Amniotic stem cell (primary cell): ENCODE measurements around the gene MTCL1.

Source experiments
- DNase-seq: peaks from one replicate; lab custom pipeline; 2025; lab: John Stamatoyannopoulos, UW

Gene MTCL1

GRCh38 chr18:8793445-8794155, 88.2 kb downstream of the MTCL1 start:
- no peak for DNase-seq

DNA sequence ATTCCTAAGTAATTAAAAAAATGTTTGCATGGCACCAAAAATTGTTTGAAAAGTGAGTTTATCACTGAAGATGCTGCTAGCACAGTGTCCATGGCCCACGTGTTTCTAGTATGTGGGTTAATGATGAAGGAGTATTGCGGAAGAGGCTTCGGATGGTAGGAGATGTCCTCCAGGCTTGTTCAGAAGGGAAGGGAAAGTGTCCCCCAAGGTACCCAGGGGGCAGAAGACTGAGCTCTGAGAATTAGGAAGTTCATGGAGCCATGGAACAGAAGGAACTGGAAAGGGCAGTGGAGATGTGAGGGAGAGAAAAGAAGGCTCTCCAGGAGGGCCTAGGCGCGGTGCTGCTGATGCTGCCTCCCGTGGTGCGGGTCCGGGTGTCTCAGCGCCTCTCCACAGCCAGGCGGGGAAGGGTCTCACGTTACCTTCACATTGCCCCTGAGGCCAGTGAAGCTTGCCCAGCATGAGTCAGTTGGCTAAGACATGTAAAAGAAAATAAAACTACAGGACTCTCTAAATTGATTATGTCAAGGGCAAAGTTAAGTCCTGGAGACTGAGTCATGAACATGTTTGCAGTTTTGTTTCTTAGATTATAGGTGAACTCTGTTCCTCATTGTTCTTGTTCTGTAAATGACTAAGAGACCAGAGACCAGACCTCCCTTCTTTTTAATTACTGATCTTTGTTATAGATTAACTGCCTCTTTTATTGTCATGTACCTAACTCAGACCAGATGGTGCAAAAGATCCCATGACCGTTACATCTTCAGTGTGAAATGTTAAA, 89.0 kb downstream of the MTCL1 start:
- DNase-seq: peak; percentile 62

GRCh38 chr18:8794934-8795280, 89.6 kb downstream of the MTCL1 start:
- DNase-seq: no peak

DNA sequence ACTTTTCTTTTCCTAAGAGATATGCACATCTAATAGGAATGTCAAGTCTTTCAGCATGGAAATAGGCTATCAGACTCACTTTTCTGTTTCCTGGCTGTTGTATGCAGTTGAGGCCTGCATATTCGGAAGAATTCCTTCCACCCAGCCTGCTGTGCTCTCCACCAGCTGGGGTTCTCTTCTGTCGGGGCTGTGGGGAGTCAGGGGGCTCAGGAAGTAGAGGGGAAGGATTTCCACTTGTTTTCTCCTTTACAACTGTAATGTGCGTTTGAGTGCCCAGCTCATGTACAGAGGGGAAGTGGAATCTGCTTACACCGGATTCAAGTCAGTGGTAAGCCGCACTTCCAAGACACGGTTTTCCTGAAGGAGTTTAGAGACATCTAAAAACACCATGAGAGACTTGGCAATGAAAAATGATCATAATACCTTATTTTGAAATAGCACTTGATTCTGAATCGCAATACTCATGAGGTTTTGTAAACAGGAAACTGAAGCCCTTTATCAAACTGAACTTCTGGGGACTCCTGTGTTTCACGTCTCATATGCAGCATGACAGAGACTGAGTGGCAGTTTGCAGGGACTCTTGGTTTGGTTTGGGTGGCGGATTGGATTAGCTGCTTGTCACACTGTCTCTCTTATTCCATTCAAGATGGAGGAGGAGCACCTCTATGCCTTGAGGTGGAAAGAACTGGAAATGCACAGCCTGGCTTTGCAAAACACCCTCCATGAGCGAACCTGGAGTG, 90.4 kb downstream of the MTCL1 start:
- no peak for DNase-seq

DNA sequence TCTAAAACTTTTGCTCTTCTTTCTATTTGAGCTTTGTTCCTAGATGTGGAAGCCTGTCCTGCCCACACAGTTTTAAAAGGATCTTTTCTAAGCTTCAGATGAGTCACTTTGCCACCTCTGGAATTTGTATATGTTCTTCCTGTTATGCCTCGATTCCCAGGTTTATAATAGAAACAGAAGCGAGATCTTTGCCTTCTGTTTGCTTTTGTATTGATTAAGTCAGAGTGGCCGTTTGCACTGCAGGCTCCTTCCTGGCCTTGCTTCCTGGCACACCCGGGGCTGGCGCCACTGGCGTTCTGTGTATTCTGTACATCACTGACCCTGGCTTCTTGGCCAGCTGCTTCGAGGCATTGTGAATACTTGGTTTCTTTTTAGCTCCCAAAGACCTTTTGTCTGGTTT, 91.8 kb downstream of the MTCL1 start:
- no peak for DNase-seq

- no peak for DNase-seq
These were observed 93.6 kb downstream of the MTCL1 start for GRCh38 chr18:8799001-8799400.

DNA sequence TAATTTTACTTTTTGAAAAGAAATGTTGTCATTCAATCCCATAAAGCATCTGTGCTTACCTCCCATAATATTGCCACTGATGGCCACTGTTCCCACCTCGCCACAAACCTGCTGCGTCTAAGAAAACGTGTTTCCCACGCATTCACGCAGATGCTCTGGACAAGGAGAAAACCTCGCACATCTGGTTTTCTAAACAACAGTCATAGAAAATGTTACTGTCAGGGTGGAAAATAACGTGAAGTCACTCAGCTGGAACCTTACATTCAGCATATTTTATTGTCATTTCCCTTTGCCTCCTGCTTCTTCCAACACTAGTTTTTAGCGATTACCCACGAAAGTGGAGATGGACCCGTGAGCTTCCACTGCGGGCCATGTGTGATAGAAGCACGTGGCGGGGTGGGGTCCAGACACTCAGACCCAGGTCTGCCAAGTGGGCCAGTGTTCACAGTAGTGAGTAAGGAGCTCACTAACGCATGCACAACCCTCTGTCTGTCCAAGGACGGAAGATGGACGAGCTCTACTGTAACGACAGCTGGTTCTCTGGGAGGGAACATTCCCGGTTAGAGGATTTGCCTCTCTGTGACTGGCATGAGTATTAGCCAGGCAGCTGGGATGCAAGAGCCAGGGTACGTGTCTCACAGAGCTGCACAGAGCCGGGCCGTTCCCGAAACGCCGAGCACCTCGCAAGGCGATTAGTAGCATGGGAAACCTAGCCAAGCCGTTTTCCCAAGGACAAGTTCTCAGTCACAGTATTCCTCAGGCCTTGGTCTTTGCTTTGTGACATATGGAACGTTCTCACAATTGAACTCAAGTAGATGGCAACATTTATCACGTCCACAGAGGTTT, 94.5 kb downstream of the MTCL1 start:
- no peak for DNase-seq

GRCh38 chr18:8800445-8800844, 95.1 kb downstream of the MTCL1 start:
- peak; percentile 90 for DNase-seq

- no peak for DNase-seq
These were observed 95.5 kb downstream of the MTCL1 start for GRCh38 chr18:8800876-8801262.

GRCh38 chr18:8801263-8801901, 96.0 kb downstream of the MTCL1 start:
- peak; percentile 79 for DNase-seq

GRCh38 chr18:8802017-8802672, 96.8 kb downstream of the MTCL1 start:
- DNase-seq: no peak

- no peak for DNase-seq
These were observed 97.9 kb downstream of the MTCL1 start for GRCh38 chr18:8803063-8803795.

DNA sequence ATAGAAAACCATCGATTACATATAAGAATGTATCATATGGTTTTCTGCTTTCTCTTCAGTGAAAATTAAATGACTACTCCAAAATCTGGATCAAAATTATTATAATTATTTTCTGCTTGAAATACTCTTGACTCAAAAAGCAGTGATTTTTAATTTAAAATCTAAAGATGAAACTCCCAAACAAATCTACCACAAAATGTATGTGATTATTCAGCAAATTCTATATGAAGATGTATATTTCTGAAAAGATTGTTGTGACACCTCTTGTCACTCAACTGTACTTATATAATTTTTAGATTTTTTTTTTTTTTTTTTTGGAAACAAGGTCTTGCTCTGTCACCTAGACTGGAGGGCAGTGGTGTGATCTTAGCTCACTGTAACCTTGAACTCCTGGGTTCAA, 98.6 kb downstream of the MTCL1 start:
- no peak for DNase-seq

DNA sequence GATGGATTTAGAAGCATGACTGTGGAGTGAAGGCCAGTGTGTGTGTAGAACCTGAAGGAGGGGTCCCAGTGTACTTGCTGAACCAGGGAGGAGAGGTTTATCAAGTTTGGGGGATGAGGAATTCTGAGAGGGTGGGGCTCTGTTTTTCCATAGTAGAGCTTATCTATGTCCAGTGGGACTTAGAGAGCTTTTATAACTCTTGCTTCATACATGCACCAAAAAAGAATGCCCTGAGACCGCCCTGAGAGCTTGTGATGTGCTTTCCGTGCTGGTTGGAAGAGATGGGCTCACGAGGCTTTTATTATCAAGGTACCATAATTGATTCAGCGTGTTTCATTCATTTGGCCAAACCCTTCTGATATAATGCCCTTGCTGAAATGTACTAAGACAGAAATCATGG, 100.2 kb downstream of the MTCL1 start:
- DNase-seq: no peak

DNA sequence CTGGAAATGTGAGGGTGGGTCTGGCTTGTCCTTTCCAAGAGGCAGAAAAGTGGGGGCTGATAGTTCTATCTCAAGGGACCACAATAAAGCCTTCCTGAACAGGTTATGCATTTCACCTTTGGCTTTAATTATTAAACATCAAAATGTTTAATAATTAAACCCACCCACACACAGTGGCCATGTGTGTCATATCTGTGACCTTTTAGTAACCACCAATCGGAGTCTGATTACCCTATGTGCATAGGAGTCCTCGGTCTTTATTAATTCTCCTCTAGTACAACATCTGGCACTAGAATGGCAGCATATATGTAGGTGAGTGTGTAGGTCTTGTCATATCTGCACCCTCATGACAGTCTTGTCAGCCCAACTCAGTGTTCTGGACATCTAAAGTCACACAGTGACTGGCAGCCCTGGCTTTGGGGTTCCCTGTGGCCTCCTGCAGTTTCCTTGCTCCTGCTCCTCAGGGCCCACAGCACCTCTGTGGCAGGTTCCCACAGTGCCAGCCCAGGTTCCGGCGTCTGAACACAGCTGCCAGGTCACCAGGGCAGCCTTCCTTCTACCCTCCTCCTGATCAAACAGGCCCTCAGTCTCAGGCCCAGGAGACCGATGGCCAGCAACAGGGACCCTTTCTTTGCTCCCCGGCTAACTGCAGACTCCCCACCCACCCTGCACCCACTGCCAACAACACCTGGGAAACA, 100.9 kb downstream of the MTCL1 start:
- no peak for DNase-seq

GRCh38 chr18:8806798-8807487, 101.6 kb downstream of the MTCL1 start:
- DNase-seq: no peak

DNA sequence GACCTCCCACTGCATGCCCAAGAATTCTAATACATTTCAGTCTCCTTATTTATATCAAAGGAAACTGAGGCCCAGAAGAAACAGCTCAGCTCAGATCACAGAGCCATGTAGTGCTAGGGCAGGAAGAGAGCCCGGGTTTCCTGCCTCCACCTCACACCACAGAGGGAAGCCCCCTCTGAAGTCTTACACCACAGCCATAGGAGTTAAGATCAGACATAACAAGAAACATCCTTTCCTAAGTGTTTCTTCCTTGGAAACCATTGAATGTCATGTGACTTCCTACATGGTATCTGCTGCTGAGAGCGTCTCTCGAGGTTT, 102.1 kb downstream of the MTCL1 start:
- DNase-seq: no peak

- no peak for DNase-seq
These were observed 102.6 kb downstream of the MTCL1 start for GRCh38 chr18:8808001-8808400.

DNA sequence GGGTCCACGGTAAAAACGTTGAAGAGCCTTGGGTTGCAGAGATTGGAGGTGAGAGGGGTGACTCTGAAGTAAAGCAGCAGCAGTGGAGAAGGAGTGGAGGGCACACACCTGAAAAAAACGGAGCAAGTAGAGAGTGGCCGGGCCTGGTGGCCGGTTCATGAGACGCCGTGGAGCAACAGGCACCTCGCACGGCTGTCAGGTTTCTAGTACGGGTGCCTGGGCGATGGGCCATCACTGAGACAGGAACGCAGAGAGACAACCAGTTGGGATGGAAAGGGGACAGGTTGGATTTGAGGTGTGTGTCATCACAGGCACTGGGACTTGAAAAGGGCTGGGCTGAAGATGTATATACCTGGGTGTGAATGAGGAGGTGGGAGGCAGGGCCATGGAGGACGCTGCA, 104.2 kb downstream of the MTCL1 start:
- DNase-seq: no peak
